ENCODE data around the gene CTNND2. TPM values are rescaled to one million over a fixed set of nuclear protein-coding genes. Genes with fewer than 3 reads are reported as not detected.

CTNND2 gene
- total and polyA plus RNA-seq, 2 donors (not counting 1 experiment from before 2014, with no cell fraction given) = not detected

GRCh38 chr5:11180890-11181289, 723.4 kb downstream of the CTNND2 start:
- H3K4me1 Mint-ChIP-seq = peaks cover 4% of the 10 kb centered on the region
- no peak overlapping the region for H3K27ac Mint-ChIP-seq
- H3K79me2 ChIP-seq (ENCODE audit: control insufficient read depth, insufficient read depth, low read length) = no peaks in the 10 kb centered on the region
- no peaks in the 10 kb centered on the region for H3K36me3 ChIP-seq (replicated peaks in 1 of 2; ENCODE audit: control extremely low read depth in 1 of 2, control insufficient read depth in 1 of 2, extremely low read depth in 1 of 2, insufficient read depth in 2 of 2, low read length in 1 of 2)
- H2AFZ ChIP-seq (ENCODE audit: insufficient read depth, low read depth, low read length, poor library complexity, severe bottlenecking) = no peak overlapping the region
- no peaks in the 10 kb centered on the region for H3K27me3 ChIP-seq (replicated peaks in 1 of 4; ENCODE audit: control extremely low read depth in 1 of 4, control insufficient read depth in 3 of 4, insufficient read depth in 4 of 4, low read length in 3 of 4)
- ChIA-PET CTCF (no interaction called here), POLR2A (no interaction called here)
- WGBS (ENCODE audit: insufficient coverage) = 93% methylated on average over 4 of the region's 6 CpGs
- no peak overlapping the region for H3K27ac ChIP-seq (ENCODE audit: low read length in 2 of 2)
- H3K4me3 Mint-ChIP-seq = no peak overlapping the region
- H3K27me3 Mint-ChIP-seq = no peaks in the 10 kb centered on the region
- H3K9me3 ChIP-seq (ENCODE audit: control extremely low read depth in 1 of 3, control insufficient read depth in 2 of 3, insufficient read depth in 1 of 3, low read length in 2 of 3) = peaks cover 0 to 6% (median 0%) of the 10 kb centered on the region in 3 donors
- no peaks in the 10 kb centered on the region for H3K4me1 ChIP-seq (ENCODE audit: control insufficient read depth in 2 of 2, insufficient read depth in 2 of 2, low read length in 2 of 2)
- no peak overlapping the region for H3K4me3 ChIP-seq (ENCODE audit: control extremely low read depth in 1 of 5, extremely low read depth in 1 of 5, insufficient read depth in 1 of 5, low read depth in 2 of 5, low read length in 4 of 5)
- ATAC-seq (ENCODE audit: low read depth) = no peak
- intact Hi-C loops (cut with micrococcal nuclease) = no loop called here
- DNase-seq = no peak
- no peak for TF ChIP-seq EZH2 (IDR thresholded peaks at IDR 0.05; ENCODE audit: borderline replicate concordance, insufficient read depth, low read depth, low read length, poor library complexity, severe bottlenecking)
- no peak for TF ChIP-seq CTCF (IDR thresholded peaks at IDR 0.05)
- no peak overlapping the region for H3K9ac ChIP-seq (ENCODE audit: low read length)
- H3K9me3 Mint-ChIP-seq (ENCODE audit: insufficient read depth) = peaks cover 1% of the 10 kb centered on the region
- H3K4me2 ChIP-seq (replicated peaks; ENCODE audit: low read depth, low read length, poor library complexity, severe bottlenecking) = no peak overlapping the region
- H4K20me1 ChIP-seq (ENCODE audit: control insufficient read depth, insufficient read depth, low read length, poor library complexity, severe bottlenecking) = no peaks in the 10 kb centered on the region

DNA sequence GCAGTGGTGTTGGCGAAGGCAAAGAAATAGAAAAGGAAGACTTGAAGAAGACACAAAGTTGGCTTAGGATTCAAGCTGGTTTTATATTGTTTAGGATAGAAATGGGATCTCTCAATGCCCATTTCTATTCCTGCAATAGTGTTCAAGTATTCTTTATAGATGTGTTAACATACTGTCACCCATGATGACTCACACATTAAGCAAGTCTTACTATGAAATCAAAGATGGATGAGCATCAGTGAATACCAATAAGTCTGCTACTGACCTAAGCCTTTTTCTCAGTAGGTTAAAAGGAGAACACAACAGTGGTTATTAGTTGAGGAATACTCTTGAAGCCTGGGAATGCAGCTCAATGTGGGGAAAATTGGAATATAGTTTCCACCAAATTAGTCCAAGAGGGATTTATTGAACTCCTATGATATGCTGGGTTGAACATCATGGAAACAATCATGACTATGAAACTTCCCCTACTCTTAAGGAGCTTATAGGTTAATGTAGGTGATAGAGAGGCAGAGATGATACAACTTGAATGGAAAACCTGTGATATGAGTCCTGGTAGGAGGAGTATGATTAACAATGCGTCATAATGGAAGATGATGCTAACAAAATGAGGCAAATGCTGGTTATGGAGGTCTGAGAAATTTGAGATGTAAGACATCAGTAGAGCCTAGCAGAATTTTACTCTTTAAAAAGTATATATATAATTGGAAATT, 726.1 kb downstream of the CTNND2 start:
- Histone ChIP-seq H3K36me3 (replicated peaks in 1 of 2; ENCODE audit: control extremely low read depth in 1 of 2, control insufficient read depth in 1 of 2, extremely low read depth in 1 of 2, insufficient read depth in 2 of 2, low read length in 1 of 2) (no peaks in the 10 kb centered on the region), H3K27ac (ENCODE audit: low read length in 2 of 2) (no peak overlapping the region), H2AFZ (ENCODE audit: insufficient read depth, low read depth, low read length, poor library complexity, severe bottlenecking) (no peak overlapping the region), H3K79me2 (ENCODE audit: control insufficient read depth, insufficient read depth, low read length) (no peaks in the 10 kb centered on the region), H3K4me1 (ENCODE audit: control insufficient read depth in 2 of 2, insufficient read depth in 2 of 2, low read length in 2 of 2) (no peaks in the 10 kb centered on the region), H3K4me2 (replicated peaks; ENCODE audit: low read depth, low read length, poor library complexity, severe bottlenecking) (no peak overlapping the region), H3K27me3 (replicated peaks in 1 of 4; ENCODE audit: control extremely low read depth in 1 of 4, control insufficient read depth in 3 of 4, insufficient read depth in 4 of 4, low read length in 3 of 4) (no peaks in the 10 kb centered on the region), H3K9ac (ENCODE audit: low read length) (no peak overlapping the region), H4K20me1 (ENCODE audit: control insufficient read depth, insufficient read depth, low read length, poor library complexity, severe bottlenecking) (no peaks in the 10 kb centered on the region), H3K4me3 (ENCODE audit: control extremely low read depth in 1 of 5, extremely low read depth in 1 of 5, insufficient read depth in 1 of 5, low read depth in 2 of 5, low read length in 4 of 5) (no peak overlapping the region), H3K9me3 (ENCODE audit: control extremely low read depth in 1 of 3, control insufficient read depth in 2 of 3, insufficient read depth in 1 of 3, low read length in 2 of 3) (peaks cover 0 to 6% (median 0%) of the 10 kb centered on the region in 3 donors)
- POLR2A ChIA-PET = no interaction called here
- Mint-ChIP-seq H3K4me1 (peaks cover 4% of the 10 kb centered on the region), H3K9me3 (ENCODE audit: insufficient read depth) (peaks cover 1% of the 10 kb centered on the region), H3K27me3 (peaks cover 5% of the 10 kb centered on the region), H3K27ac (no peak overlapping the region), H3K4me3 (no peak overlapping the region)
- CTCF ChIA-PET = no interaction called here
- 100% methylated on average over 1 of the region's 2 CpGs for WGBS (ENCODE audit: insufficient coverage)
- TF ChIP-seq CTCF (IDR thresholded peaks at IDR 0.05) (no peak), EZH2 (IDR thresholded peaks at IDR 0.05; ENCODE audit: borderline replicate concordance, insufficient read depth, low read depth, low read length, poor library complexity, severe bottlenecking) (no peak)
- no peak for DNase-seq
- intact Hi-C loops (cut with micrococcal nuclease) = no loop called here
- no peak for ATAC-seq (ENCODE audit: low read depth)
